ENCODE measurements around the gene C1orf53. TPM values are rescaled to one million over a fixed set of nuclear protein-coding genes. Genes with fewer than 3 reads are reported as not detected.

C1orf53 gene
- total and polyA plus RNA-seq, 9 of the 15 experiments (the other 6 are each of a cell fraction or from before 2014, with no cell fraction given), result 0.31 to 3.2 (median 2.3) TPM

GRCh38 chr1:197944485-197944884 lies 42.1 kb downstream of the C1orf53 start (continued):
- TF ChIP-seq HINFP (tag; conservative IDR thresholded peaks at IDR 0.05; ENCODE audit: low read depth), result no peak
- TF ChIP-seq ZNF584 (CRISPR knock-in tag; IDR thresholded peaks at IDR 0.05; ENCODE audit: low read depth), result no peak
- peak; percentile 75 for TF ChIP-seq CBFA2T3 (IDR thresholded peaks at IDR 0.05)
- TF ChIP-seq SMAD3 (CRISPR knock-in tag; conservative IDR thresholded peaks at IDR 0.05), result 0 out of 2 replicates have a peak, but pooled peaks have one; percentile 3
- no peak for TF ChIP-seq ZNF140 (CRISPR knock-in tag; IDR thresholded peaks at IDR 0.05)
- no peak for TF ChIP-seq TCF7L2 (IDR thresholded peaks at IDR 0.05; ENCODE audit: low read depth, low read length)
- no peak for TF ChIP-seq SRSF1 (IDR thresholded peaks at IDR 0.05; ENCODE audit: low read depth, low read length)
- no peak for TF ChIP-seq KDM1A (IDR thresholded peaks at IDR 0.05)
- TF ChIP-seq POU5F1 (IDR thresholded peaks at IDR 0.05; ENCODE audit: borderline replicate concordance, low read depth, low read length, partially characterized antibody), result no peak
- TF ChIP-seq ZNF668 (CRISPR knock-in tag; IDR thresholded peaks at IDR 0.05), result no peak
- TF ChIP-seq, protein P1, sequence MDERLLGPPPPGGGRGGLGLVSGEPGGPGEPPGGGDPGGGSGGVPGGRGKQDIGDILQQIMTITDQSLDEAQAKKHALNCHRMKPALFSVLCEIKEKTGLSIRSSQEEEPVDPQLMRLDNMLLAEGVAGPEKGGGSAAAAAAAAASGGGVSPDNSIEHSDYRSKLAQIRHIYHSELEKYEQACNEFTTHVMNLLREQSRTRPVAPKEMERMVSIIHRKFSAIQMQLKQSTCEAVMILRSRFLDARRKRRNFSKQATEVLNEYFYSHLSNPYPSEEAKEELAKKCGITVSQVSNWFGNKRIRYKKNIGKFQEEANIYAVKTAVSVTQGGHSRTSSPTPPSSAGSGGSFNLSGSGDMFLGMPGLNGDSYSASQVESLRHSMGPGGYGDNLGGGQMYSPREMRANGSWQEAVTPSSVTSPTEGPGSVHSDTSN (CRISPR knock-in tag; IDR thresholded peaks at IDR 0.05; ENCODE audit: low read depth), result no peak
- TF ChIP-seq, protein P1 (tag; conservative IDR thresholded peaks at IDR 0.05; ENCODE audit: low read depth), result no peak
- peak; percentile 68; the same call in 1 of the 2 replicates for TF ChIP-seq PML (IDR thresholded peaks at IDR 0.05; ENCODE audit: low read length)
- peak; percentile 77; the same call in 1 of the 2 replicates for TF ChIP-seq ZNF24 (IDR thresholded peaks at IDR 0.05)
- TF ChIP-seq OTX1 (CRISPR knock-in tag; IDR thresholded peaks at IDR 0.05), result no peak
- no peak for TF ChIP-seq ZHX1 (conservative IDR thresholded peaks at IDR 0.05; ENCODE audit: low read length)
- TF ChIP-seq ZNF512 (tag; IDR thresholded peaks at IDR 0.05), result no peak
- no peak for TF ChIP-seq ZSCAN32 (CRISPR knock-in tag; IDR thresholded peaks at IDR 0.05)
- no peak for TF ChIP-seq KAT2B (IDR thresholded peaks at IDR 0.05; ENCODE audit: low read depth, low read length)
- no peak for TF ChIP-seq TBP (optimal IDR thresholded peaks at IDR 0.05; ENCODE audit: low read depth, low read length)
- no peak for TF ChIP-seq GTF2E2 (tag; IDR thresholded peaks at IDR 0.05)
- TF ChIP-seq CXXC5 (CRISPR knock-in tag; IDR thresholded peaks at IDR 0.05), result no peak
